GM23248 (cell line): Measurements from ENCODE around the gene SHPK. TPM values are rescaled to one million over a fixed set of nuclear protein-coding genes. Genes with fewer than 3 reads are reported as not detected.
A peak's percentile ranks its signal among the peaks of the same experiment; 100 is the strongest.

Source experiments
- DNase-seq: peaks from one replicate; pipeline ENCODE4 v3.0.0-alpha.2; 2015
- H2AFZ ChIP-seq: fragments of 200-600 bp; sonication (generic); 2 replicates; pipeline ENCODE4 v1.6.1; 2016; ENCODE audit warnings: antibody characterized with exemption
- H3F3A ChIP-seq: fragments of 200-600 bp; sonication (generic); 2 replicates; pipeline ENCODE4 v1.6.1; 2016; ENCODE audit warnings: mild to moderate bottlenecking, antibody characterized with exemption, mixed run types; ENCODE audit not compliant: insufficient read depth
- H3K27ac ChIP-seq: fragments of 200-600 bp; sonication (generic); 2 replicates; pipeline ENCODE4 v1.5.1; 2016; ENCODE audit warnings: mild to moderate bottlenecking
- H3K27me3 ChIP-seq: fragments of 200-600 bp; sonication (generic); replicated peaks from 2 replicates; pipeline ENCODE4 v1.6.1; 2016; ENCODE audit warnings: mild to moderate bottlenecking; ENCODE audit not compliant: insufficient read depth
- H3K36me3 ChIP-seq: fragments of 200-600 bp; sonication (generic); 2 replicates; pipeline ENCODE4 v1.6.1; 2016; ENCODE audit warnings: low read depth, mild to moderate bottlenecking
- H3K4me1 ChIP-seq: fragments of 200-600 bp; sonication (generic); 2 replicates; pipeline ENCODE4 v1.6.1; 2016; ENCODE audit warnings: mild to moderate bottlenecking; ENCODE audit not compliant: insufficient read depth
- H3K4me2 ChIP-seq: fragments of 200-600 bp; sonication (generic); one replicate; pipeline ENCODE4 v1.6.1; 2016; ENCODE audit warnings: mild to moderate bottlenecking; ENCODE audit not compliant: unreplicated experiment
- H3K4me3 ChIP-seq: fragments of 200-600 bp; sonication (generic); 2 replicates; pipeline ENCODE4 v1.5.1; 2016; ENCODE audit warnings: mild to moderate bottlenecking
- H3K79me2 ChIP-seq: fragments of 200-600 bp; sonication (generic); 2 replicates; pipeline ENCODE4 v1.6.1; 2016; ENCODE audit warnings: mild to moderate bottlenecking; ENCODE audit not compliant: insufficient read depth
- H3K9ac ChIP-seq: fragments of 200-600 bp; sonication (generic); 2 replicates; pipeline ENCODE4 v1.6.1; 2016; ENCODE audit warnings: mild to moderate bottlenecking
- H3K9me2 ChIP-seq: fragments of 200-600 bp; sonication (generic); 2 replicates; pipeline ENCODE4 v1.6.1; 2016; ENCODE audit warnings: mixed run types, mild to moderate bottlenecking, moderate library complexity; ENCODE audit not compliant: insufficient read depth
- H3K9me3 ChIP-seq: fragments of 200-600 bp; sonication (generic); one replicate; pipeline ENCODE4 v1.6.1; 2017; ENCODE audit warnings: low read depth
- H4K20me1 ChIP-seq: fragments of 200-600 bp; sonication (generic); 2 replicates; pipeline ENCODE4 v1.6.0; 2016; ENCODE audit not compliant: insufficient read depth
- EZH2 ChIP-seq: fragments of 200-600 bp; sonication (generic); IDR thresholded peaks from 2 replicates; pipeline ENCODE4 v1.6.1; 2018; ENCODE audit warnings: antibody characterized with exemption, mild to moderate bottlenecking; ENCODE audit not compliant: insufficient read depth, poor library complexity, severe bottlenecking
- EZH2phosphoT487 ChIP-seq: fragments of 200-600 bp; sonication (generic); IDR thresholded peaks from 2 replicates; pipeline ENCODE4 v1.6.1; 2018; ENCODE audit warnings: antibody characterized with exemption, moderate library complexity, mild to moderate bottlenecking, low read depth; ENCODE audit not compliant: insufficient read depth
- WGBS, 2 experiments: methylation state at CpG; one replicate each; pipeline ENCODE4 v1.1.6; 2015 to 2017; ENCODE audit warnings: low lambda C conversion rate in 2 of 2, low coverage in 1 of 2; ENCODE audit errors: missing lambda C conversion rate in 2 of 2; 5-methylcytosine and 5-hydroxymethylcytosine counted together
- in situ Hi-C: fragments of 300-500 bp; cut with MboI; formaldehyde crosslinking; loops from 2 replicates; pipeline ENCODE4 v1.15.0; 2020
- polyA plus RNA-seq: library from polyadenylated mRNA; unstranded; fragments of >200 nt; fragmentation: Nextera tagmentation; extraction: Ambion mirVana; gene quantifications from 2 replicates; pipeline ENCODE4 v1.2.1, GENCODE V29; 2016
- total RNA-seq: library from RNA; depleted of rRNA; stranded (reverse); fragments of >200 nt; shearing (Covaris generic); gene quantifications from 2 replicates; pipeline ENCODE4 v1.2.3, GENCODE V29; 2014

SHPK gene
- total and polyA plus RNA-seq, 2 experiments from 2014 or later = 3.1 to 5.8 TPM

DNA sequence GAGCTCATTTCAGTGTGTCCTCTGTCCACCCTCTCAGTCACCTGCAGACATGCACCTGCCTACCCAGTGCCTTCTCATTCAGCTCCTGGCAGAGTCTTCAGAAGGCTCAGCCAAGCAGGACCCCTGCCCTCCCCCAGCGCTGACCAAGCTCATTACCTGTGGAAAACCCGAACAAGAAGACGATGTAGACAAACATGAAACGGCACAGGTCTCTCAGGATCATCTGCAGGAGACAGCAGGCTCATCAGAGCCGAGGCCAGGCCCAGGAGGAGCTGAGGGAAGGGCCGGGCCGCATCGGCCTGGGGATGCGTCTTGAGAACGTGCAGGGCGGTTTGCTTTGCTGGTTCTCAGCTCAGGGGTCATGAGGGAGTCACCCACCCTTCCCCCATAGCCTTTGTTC is 59.1 kb downstream of the SHPK start:
- in situ Hi-C loops = no loop called here
- DNase-seq = no peak
- no peaks in the 10 kb centered on the region for H3K27me3 ChIP-seq
- H3K4me3 ChIP-seq = no peak overlapping the region
- H3K27ac ChIP-seq = no peak overlapping the region
- H3K36me3 ChIP-seq = no peaks in the 10 kb centered on the region
- H4K20me1 ChIP-seq = no peaks in the 10 kb centered on the region
- peaks cover 11% of the 10 kb centered on the region for H3K4me1 ChIP-seq
- H3F3A ChIP-seq = peaks cover 12% of the 10 kb centered on the region
- no peak overlapping the region for H3K4me2 ChIP-seq
- H3K9me2 ChIP-seq = no peaks in the 10 kb centered on the region
- no peak overlapping the region for H2AFZ ChIP-seq
- 93 to 99% methylated on average over 11 of the region's 11 CpGs for WGBS, 2 experiments
- H3K79me2 ChIP-seq = no peaks in the 10 kb centered on the region
- H3K9me3 ChIP-seq = no peaks in the 10 kb centered on the region
- TF ChIP-seq EZH2phosphoT487 (no peak), EZH2 (no peak)
- no peak overlapping the region for H3K9ac ChIP-seq

DNA sequence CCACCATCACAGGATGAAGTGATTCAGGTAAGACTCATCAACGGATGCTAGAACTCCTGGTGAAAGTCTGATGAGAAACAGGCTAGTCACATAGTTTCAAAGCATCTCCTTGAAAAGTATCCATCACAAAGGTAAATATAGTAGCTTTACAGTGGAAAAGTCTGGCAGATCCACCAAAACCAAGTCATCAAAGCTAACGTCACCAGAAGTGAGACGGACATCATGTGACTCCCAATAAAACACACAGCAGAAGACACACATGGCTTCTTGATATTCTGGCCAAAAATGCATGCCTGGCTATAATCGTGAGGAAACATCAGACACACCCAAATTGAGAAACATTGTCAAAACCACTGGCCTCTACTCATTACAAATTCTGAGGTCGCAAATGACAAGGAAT is 60.5 kb downstream of the SHPK start:
- Histone ChIP-seq H3K9ac (peak overlapping the region; percentile 65), H3F3A (peaks cover 12% of the 10 kb centered on the region), H2AFZ (no peak overlapping the region), H3K36me3 (no peaks in the 10 kb centered on the region), H3K27me3 (no peaks in the 10 kb centered on the region), H3K4me2 (no peak overlapping the region), H3K4me3 (no peak overlapping the region), H4K20me1 (no peaks in the 10 kb centered on the region), H3K9me2 (no peaks in the 10 kb centered on the region), H3K27ac (peak overlapping the region; percentile 86), H3K9me3 (no peaks in the 10 kb centered on the region), H3K4me1 (peaks cover 11% of the 10 kb centered on the region), H3K79me2 (no peaks in the 10 kb centered on the region)
- TF ChIP-seq EZH2phosphoT487 (no peak), EZH2 (no peak)
- peak; percentile 94 for DNase-seq
- 0 to 1% methylated on average over 5 of the region's 5 CpGs for WGBS, 2 experiments
- in situ Hi-C loops = no loop called here

DNA sequence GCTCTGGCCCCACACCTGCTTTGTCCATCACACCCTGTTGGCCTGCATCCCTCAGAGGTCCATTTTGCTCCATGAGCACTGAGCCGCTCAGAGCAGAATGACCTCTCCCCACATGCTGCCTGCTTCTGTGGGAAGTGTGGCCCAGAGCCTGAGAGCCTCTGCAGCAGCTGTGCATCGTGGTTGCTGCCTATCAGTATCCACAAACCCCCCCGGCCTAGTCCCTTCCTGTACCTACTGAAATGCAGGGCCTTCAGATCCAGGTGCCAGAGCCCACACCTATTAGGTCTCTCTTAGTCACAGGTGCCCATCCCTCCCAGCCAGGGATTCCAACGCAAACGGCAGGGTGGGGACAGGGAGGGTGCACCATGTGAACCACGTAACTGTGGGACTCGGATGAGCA is 61.8 kb downstream of the SHPK start:
- H3K9ac ChIP-seq = no peak overlapping the region
- H4K20me1 ChIP-seq = no peaks in the 10 kb centered on the region
- peaks cover 11% of the 10 kb centered on the region for H3K4me1 ChIP-seq
- peaks cover 12% of the 10 kb centered on the region for H3F3A ChIP-seq
- DNase-seq = no peak
- H3K27me3 ChIP-seq = no peaks in the 10 kb centered on the region
- no peak overlapping the region for H3K27ac ChIP-seq
- in situ Hi-C loops = no loop called here
- H3K36me3 ChIP-seq = no peaks in the 10 kb centered on the region
- WGBS, 2 experiments = 97% methylated on average over 7 of the region's 7 CpGs
- H3K79me2 ChIP-seq = no peaks in the 10 kb centered on the region
- no peak for TF ChIP-seq EZH2
- no peak for TF ChIP-seq EZH2phosphoT487
- no peaks in the 10 kb centered on the region for H3K9me2 ChIP-seq
- no peak overlapping the region for H3K4me2 ChIP-seq
- H3K4me3 ChIP-seq = no peak overlapping the region
- H3K9me3 ChIP-seq = no peaks in the 10 kb centered on the region
- H2AFZ ChIP-seq = no peak overlapping the region

DNA sequence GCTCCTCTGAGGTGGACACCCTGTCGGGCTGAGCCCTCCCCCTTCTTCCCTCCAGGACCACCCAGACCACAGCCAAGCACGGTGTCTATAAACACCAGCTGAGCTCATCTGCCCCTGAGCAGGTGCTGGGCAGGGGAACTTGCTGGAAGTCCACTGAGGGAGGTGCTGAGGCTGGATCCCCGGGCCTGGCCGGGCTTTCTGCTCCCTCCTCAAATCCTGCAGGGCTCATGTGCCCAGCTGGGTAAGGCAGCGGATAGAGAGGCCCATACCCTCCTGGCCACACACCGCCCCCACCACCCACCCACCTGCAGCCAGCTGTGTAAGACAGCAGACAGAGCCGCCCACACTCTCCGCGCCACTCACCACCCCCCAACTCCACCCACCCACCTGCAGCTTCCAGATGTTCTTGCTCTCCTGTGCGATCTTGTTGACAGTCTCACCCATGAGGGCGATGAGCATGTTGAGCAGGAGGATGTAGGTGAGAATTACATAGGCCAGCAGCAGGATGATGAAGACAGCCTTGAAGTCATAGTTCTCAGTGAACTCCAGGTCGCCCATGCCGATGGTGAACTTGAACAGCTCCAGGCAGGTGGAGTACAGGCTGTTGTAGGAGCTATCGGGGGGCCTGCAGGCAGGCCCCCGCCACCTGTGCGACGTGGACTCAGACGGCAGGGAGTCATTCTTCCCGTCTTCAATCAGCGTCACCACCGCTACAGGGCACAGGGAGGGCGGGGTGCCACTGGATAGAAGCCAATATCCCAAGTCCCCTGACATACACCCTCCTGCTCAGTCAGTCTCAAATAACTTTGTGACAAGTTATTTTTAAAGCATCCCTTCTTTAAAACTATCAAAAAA is 62.6 kb downstream of the SHPK start:
- Histone ChIP-seq H3K9me3 (no peaks in the 10 kb centered on the region), H3K4me2 (no peak overlapping the region), H4K20me1 (no peaks in the 10 kb centered on the region), H3K4me1 (peaks cover 11% of the 10 kb centered on the region), H3F3A (peaks cover 12% of the 10 kb centered on the region), H3K36me3 (no peaks in the 10 kb centered on the region), H3K4me3 (no peak overlapping the region), H3K9ac (no peak overlapping the region), H3K9me2 (no peaks in the 10 kb centered on the region), H2AFZ (no peak overlapping the region), H3K79me2 (no peaks in the 10 kb centered on the region), H3K27ac (no peak overlapping the region), H3K27me3 (no peaks in the 10 kb centered on the region)
- DNase-seq = no peak
- in situ Hi-C loops = no loop called here
- 80 to 86% methylated on average over 17 to 22 of the region's 22 CpGs for WGBS, 2 experiments
- TF ChIP-seq EZH2 = no peak
- TF ChIP-seq EZH2phosphoT487 = no peak
